ENCODE measurements around the gene TMEM120B.

GRCh38 chr12:121781484-121781997 is 69.0 kb downstream of the TMEM120B start:
- TF ChIP-seq POLR2A (IDR thresholded peaks at IDR 0.05) = no peak
- no peak for TF ChIP-seq CTCF (IDR thresholded peaks at IDR 0.05)

Data from breast epithelium (tissue), 3 donors.